ENCODE measurements around the gene ZNF143. TPM values are rescaled to one million over a fixed set of nuclear protein-coding genes. Genes with fewer than 3 reads are reported as not detected.

ZNF143 gene
- 49.6 and 58.9 TPM in 2 replicates for total RNA-seq (2012; rRNA removed)
- 22.7 and 23.8 TPM in 2 replicates for polyA plus RNA-seq (2012; rRNA removed)
- polyA plus RNA-seq (2012; cell fraction: cytosol; rRNA removed) = 5.1 and 9.3 TPM in 2 replicates
- 7.8 and 15.8 TPM in 2 replicates for polyA plus RNA-seq (2012; cell fraction: nucleus; rRNA removed; ENCODE audit: low replicate concordance)
- Bru-seq, nascent RNA = percentile 69 among the genes with signal in this experiment
- percentile 70 among the genes with signal in this experiment for BruChase-seq, experiment 1, labeled RNA remaining after a 6-hour chase
- BruChase-seq, experiment 2, labeled RNA remaining after a 2-hour chase = percentile 59 among the genes with signal in this experiment
- long read RNA-seq, partial matches to known transcripts = 2 of 9 reads
- long read RNA-seq, other reads (novel, unspliced or antisense) = 3 of 9 reads

GRCh38 chr11:9460322-9461062, at the start of gene ZNF143:
TSS of gene ZNF143 (plus strand) at chr11:9461012. CDS start at chr11:9471309, 10,297 bp downstream.
- Histone ChIP-seq H3K23ac (ENCODE audit: low read depth, low read length) (peak within 1 kb of the TSS; percentile 100), H4K91ac (ENCODE audit: insufficient read depth, low read depth, low read length) (peak within 1 kb of the TSS; percentile 100), H3K9ac (ENCODE audit: low read depth, low read length) (peak within 1 kb of the TSS; percentile 95), H3K27me3 (ENCODE audit: control insufficient read depth, insufficient read depth, low read length) (no peaks in the 10 kb centered on the region), H4K20me1 (ENCODE audit: insufficient read depth, low read length) (no peaks in the 10 kb centered on the region), H3K79me1 (ENCODE audit: low read depth in 1 of 2, low read length in 2 of 2) (peaks cover 12 to 34% of the 10 kb centered on the region in 2 experiments), H3K4me2 (ENCODE audit: low read depth, low read length) (peak within 1 kb of the TSS; percentile 97), H3K14ac (replicated peaks; ENCODE audit: low read depth, low read length) (peak within 1 kb of the TSS; percentile 100), H3K4me1 (ENCODE audit: control insufficient read depth, insufficient read depth, low read length) (no peaks in the 10 kb centered on the region), H3K36me3 (ENCODE audit: control insufficient read depth, insufficient read depth, low read length) (no peaks in the 10 kb centered on the region), H2AFZ (replicated peaks; ENCODE audit: low read length, poor library complexity) (peak within 1 kb of the TSS; percentile 88), H2AK9ac (replicated peaks; ENCODE audit: low read depth, low read length, poor library complexity) (peak within 1 kb of the TSS; percentile 100), H2BK120ac (ENCODE audit: low read depth, low read length) (peak within 1 kb of the TSS; percentile 72), H3K27ac (ENCODE audit: insufficient read depth, low read length) (peak within 1 kb of the TSS; percentile 95), H3K9me3 (ENCODE audit: control insufficient read depth, insufficient read depth, low read length) (no peaks in the 10 kb centered on the region), H2BK5ac (ENCODE audit: low read depth, low read length, poor library complexity, severe bottlenecking) (peak within 1 kb of the TSS; percentile 92), H3K4me3 (ENCODE audit: insufficient read depth, low read depth, low read length) (peak within 1 kb of the TSS; percentile 81), H2BK20ac (ENCODE audit: low read depth, low read length) (0 out of 2 replicates have a peak within 1 kb of the TSS, but pooled peaks have one; percentile 23), H4K5ac (ENCODE audit: low read depth, low read length) (peak within 1 kb of the TSS; percentile 98), H3K4ac (ENCODE audit: low read depth, low read length) (peak within 1 kb of the TSS; percentile 100), H3K9me1 (ENCODE audit: insufficient read depth, low read length) (no peaks in the 10 kb centered on the region), H2BK15ac (ENCODE audit: low read depth, low read length) (peak within 1 kb of the TSS; percentile 3; the same call in 1 of the 3 replicates), H4K8ac (ENCODE audit: low read depth in 2 of 2, low read length in 2 of 2) (peak within 1 kb of the TSS; percentile 94 to 99), H3K56ac (ENCODE audit: extremely low read depth, insufficient read depth, low read length) (peak within 1 kb of the TSS; percentile 99), H3K18ac (ENCODE audit: low read depth, low read length) (peak within 1 kb of the TSS; percentile 97), H2AK5ac (ENCODE audit: low read depth, low read length) (peak within 1 kb of the TSS; percentile 100)
- POLR2A ChIA-PET (ENCODE audit: unreplicated experiment) = interaction anchor here (0.6 to 1.2 kb wide), 9 partner anchors 11 to 589 kb away, joined by 3 to 5 read pairs (median 3); partner anchors contain the start of gene DENND5A
- BruUV-seq (replicated peaks) = no TSS peak
- dilution Hi-C loops (cut with HindIII; ENCODE audit: low sequenced_read_pairs, unreplicated experiment) (no loop called here), intact Hi-C loops (cut with micrococcal nuclease) (loop anchor here (1.0 to 5.0 kb wide), 3 partner anchors 113 to 288 kb away; partner anchors contain the start of gene WEE1), in situ Hi-C loops (cut with MboI; ENCODE audit: low sequenced_read_pairs) (no loop called here)
- 1% methylated on average over 18 of the region's 45 CpGs; no CpG with 5 or more reads in 1 of the 2 experiments for WGBS, 2 experiments (ENCODE audit: extremely low coverage in 2 of 2, insufficient read length in 1 of 2)
- CTCF ChIA-PET = interaction anchor here (0.7 kb wide), 1 partner anchor 24 kb away, joined by 3 read pairs; no protein-coding TSS in a partner anchor
- ATAC-seq (ENCODE audit: low read depth) (peak; percentile 94), DNase-seq (peak; percentile 100)
- no peak for TF ChIP-seq RAD21 (IDR thresholded peaks at IDR 0.05; ENCODE audit: low read length)
- no peak for TF ChIP-seq BHLHE40 (IDR thresholded peaks at IDR 0.05; ENCODE audit: low read depth, low read length)
- TF ChIP-seq NFE2L2 (IDR thresholded peaks at IDR 0.05; ENCODE audit: low read depth, low read length) = no peak
- no peak for TF ChIP-seq SMC3 (IDR thresholded peaks at IDR 0.05; ENCODE audit: low read depth, low read length)
- TF ChIP-seq CHD1 (IDR thresholded peaks at IDR 0.05; ENCODE audit: low read depth, low read length) = peak; percentile 94
- TF ChIP-seq, protein P1, sequence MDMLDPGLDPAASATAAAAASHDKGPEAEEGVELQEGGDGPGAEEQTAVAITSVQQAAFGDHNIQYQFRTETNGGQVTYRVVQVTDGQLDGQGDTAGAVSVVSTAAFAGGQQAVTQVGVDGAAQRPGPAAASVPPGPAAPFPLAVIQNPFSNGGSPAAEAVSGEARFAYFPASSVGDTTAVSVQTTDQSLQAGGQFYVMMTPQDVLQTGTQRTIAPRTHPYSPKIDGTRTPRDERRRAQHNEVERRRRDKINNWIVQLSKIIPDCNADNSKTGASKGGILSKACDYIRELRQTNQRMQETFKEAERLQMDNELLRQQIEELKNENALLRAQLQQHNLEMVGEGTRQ (IDR thresholded peaks at IDR 0.05; ENCODE audit: low read depth, low read length) = peak; percentile 24; the same call in 1 of the 2 replicates
- TF ChIP-seq RFX5 (IDR thresholded peaks at IDR 0.05; ENCODE audit: low read depth, low read length) = peak; percentile 24; the same call in 1 of the 2 replicates
- TF ChIP-seq RCOR1 (IDR thresholded peaks at IDR 0.05; ENCODE audit: insufficient replicate concordance, low read length) = no peak
- TF ChIP-seq POLR2A (IDR thresholded peaks at IDR 0.05; ENCODE audit: low read depth, low read length) = no peak; the same call in 1 of the 2 replicates
- no peak for TF ChIP-seq ELK1 (IDR thresholded peaks at IDR 0.05; ENCODE audit: borderline replicate concordance, low read depth, low read length)
- peak; percentile 36; the same call in 1 of the 2 replicates for TF ChIP-seq MXI1 (IDR thresholded peaks at IDR 0.05; ENCODE audit: borderline replicate concordance, low read depth, low read length)
